Raji (cell line): Measurements from ENCODE around the gene GAS7.

Experiments used
- POLR2A ChIP-seq: IDR thresholded peaks from 2 replicates; pipeline ENCODE4 v1.6.1; 2011; ENCODE audit warnings: low read depth, low read length, control low read depth; ENCODE audit not compliant: insufficient read depth

Gene GAS7

DNA sequence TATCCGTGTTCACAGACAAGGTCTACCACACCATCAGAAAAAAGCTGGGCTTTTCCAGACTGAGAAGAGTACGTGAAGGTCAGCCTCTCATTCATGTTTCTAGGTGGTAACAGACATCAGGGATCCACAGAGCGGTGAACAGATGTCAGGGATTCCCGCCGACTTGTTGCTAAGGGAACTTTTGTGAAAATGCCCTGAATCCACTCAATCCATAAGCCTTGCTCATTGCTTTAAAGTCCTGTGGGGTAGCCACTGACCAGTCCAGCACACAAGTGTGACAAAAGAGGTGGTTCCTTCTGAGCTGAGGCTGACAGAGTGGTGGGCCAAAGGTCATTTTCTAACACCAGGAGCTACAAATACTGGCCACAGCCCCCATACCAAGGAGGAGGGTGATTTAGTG, 5.9 kb downstream of the GAS7 start:
- TF ChIP-seq POLR2A, result no peak

- no peak for TF ChIP-seq POLR2A
Measured at GRCh38 chr17:10187456-10187855, 10.9 kb downstream of the GAS7 start.

DNA sequence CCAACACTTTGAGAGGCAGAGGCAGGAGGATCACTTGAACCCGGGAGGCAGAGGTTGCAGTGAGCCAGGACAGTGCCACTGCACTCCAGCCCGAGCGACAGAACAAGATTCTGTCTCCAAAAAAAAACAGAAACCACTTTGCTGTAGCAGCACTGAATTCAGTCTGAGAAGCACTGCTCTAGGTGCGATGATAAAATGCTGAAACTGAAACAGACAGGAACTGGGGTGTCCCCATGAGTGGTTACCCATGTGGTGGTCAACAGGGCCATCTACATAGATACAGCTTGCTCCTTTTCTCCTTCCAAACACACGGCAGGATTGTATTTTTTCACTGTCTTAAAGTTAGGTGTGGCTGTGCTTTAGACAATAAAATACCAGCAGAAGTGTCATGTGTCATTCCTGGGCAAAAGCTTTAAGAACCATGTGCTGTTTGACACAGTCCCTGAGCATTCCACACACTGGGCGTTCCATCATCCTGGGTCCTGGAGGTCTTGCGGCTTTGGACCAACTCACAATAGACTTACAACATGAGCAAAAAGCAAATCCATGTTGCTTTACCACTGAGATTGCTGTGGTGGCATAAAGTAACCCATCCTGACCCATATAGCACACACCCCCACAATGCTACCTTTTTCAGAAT, 11.5 kb downstream of the GAS7 start:
- TF ChIP-seq POLR2A, result no peak

GRCh38 chr17:10183931-10184930, 14.2 kb downstream of the GAS7 start:
- TF ChIP-seq POLR2A, result no peak

DNA sequence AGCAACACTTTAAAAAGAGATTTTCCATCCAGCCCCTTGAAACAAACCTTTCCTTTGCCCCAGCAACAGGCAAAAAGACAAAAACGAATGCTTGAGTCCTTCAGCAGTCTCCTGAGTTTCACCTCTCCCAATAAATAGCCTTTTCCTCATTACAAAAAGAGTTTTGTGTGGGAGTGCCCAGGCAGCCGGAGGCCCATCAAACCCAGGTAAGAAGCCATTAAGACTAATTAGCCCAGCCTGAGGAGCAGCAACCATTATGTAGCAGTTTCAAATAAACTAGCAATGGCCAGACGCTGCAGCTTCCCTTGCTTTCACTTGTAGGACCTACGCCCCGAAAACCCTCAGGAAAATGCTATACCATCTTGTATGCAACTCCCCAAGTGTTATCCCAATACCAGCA, 15.6 kb downstream of the GAS7 start:
- no peak for TF ChIP-seq POLR2A

DNA sequence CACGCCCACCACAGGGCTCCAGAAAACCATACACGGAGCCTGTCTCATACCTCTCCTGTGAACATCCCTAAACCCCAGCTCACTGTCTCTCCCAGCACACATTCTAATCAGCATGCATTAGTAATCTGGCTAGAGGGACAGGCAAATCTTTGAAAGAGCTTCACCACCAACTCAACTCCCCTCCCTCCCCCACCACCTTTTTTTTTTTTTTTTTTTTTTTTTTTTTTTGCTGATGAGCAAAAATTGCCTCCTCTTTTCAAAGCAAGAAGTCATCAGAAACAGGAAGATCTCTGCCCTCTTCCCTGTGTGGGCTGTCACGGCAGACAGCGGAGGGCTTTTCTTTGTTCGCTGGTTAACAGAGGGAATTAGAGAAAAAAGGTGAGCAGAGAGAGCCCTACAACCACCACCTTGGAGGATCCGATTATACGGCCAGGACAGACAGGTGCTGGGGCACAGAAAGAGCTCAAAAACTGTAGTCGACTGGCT, 19.9 kb downstream of the GAS7 start:
- TF ChIP-seq POLR2A, result no peak

- TF ChIP-seq POLR2A, result no peak
Measured at GRCh38 chr17:10177913-10178505, 20.4 kb downstream of the GAS7 start.

DNA sequence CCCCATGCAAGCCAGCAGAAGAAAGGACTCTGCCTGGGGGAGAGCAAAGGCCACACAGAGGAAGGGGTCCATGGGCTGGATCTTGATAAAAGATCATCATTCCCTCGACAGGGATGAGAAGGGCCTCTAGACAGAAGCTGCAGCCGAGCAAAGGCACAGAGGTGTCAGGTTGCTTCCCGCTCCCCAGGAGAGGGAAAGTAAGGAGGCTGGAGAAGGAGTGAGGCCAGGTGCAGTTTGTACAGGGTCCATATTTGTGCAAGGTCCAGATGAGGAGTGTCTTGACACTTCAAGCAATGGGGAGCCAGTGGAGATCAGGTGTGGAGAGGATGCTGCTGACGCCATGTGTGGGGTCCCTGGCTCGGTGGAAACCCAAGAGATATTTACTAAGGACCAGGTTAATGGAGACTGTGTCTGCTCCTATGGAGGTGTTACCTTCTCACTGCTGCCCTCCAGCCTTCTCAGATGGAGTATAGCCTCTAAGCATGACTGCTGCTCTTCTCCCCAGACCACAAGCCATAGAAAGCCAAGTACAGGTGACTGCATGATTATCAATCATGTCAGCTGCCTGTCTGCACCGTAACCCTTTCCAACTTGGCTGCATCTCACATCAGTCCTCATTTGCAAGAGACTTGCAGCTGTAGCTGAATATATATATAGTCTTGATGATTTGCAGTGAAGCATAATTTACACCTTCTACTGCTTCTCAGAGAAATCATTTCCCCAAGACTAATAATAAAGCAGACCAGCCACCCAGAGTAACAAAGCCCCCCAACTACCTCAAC, 21.1 kb downstream of the GAS7 start:
- TF ChIP-seq POLR2A, result no peak

DNA sequence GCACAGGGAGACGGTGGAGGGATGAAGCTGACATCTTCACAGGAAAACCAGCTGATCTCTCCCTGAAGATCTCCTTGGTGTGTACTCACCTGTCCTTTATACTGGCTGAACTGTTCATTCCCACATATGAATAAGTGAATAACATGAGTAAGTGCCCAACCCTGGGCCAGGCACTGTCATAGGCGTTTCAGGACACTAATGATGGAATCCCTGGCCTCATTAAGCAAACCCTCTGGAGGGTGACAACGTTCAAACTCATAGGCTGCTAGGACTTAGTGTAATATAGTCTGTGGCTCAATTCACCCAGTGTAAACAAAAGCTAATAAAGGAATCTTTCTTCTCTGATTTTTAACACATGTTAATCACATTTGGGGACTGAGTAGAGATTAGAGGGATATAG, 24.5 kb downstream of the GAS7 start:
- TF ChIP-seq POLR2A, result no peak

- TF ChIP-seq POLR2A, result no peak
Measured at GRCh38 chr17:10172778-10173177, 25.6 kb downstream of the GAS7 start.

DNA sequence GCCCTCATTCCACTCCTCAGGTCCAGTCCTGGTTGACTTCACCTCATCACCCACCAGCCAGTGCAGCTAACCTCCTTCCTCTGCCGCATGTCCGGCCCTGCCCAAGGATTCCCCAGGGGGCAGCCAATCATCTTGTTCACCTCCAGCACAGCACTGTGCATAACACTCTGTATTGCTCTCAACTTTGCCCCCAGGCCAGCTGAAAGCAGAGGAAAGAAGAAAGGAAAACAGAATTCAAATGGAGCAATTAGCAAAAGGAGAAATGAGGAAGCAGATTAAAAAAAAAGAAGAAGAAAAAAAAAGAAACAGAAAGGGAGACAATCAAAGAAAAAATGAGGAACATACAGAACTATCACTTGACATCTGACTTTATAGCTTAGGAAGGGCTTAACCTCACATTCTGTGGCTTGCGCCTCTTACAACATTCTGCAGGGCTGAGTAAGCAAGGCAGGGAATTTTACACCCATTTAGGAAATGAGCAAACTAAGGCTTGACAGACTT, 26.1 kb downstream of the GAS7 start:
- no peak for TF ChIP-seq POLR2A

DNA sequence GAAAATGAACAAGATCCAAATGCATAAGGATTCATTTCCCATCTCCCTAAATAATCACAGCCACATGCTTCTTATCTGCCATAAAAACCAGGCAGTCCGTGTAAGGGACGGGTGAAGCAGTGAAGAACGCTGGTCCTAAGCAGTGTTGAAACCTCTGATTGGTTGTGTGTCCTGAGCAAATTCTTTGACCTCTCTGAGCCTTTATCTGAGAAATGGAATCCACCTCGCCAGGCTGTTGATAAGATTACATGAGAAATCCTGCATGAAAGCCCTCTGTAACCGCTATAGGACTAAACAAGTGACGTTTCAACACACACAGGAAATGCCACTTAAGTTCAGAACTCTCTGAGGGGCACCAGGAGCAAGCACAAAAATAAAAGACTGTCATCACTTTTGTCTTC, 26.8 kb downstream of the GAS7 start:
- no peak for TF ChIP-seq POLR2A

DNA sequence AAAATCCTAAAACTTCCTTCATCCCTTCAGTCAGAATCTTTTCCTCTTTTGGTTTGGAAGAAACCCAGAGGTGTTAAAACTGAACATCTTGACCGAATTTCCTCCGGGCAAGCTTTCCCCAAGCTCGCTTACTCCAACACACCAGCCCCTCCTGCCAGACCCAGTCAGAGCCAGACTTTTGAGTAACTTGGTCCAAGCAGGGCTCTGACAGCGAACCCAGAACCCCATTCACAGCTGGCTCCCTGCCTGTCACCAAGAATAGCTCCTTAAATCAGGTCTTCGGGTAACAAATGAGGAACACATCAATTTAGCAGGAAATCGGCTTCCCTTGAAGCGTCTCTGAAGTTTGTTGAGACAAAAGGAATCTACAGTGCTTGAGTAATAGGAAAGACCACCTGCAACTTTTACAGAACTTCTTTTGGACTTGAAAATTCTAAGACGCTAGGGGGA, 27.3 kb downstream of the GAS7 start:
- TF ChIP-seq POLR2A, result no peak

- no peak for TF ChIP-seq POLR2A
Measured at GRCh38 chr17:10170233-10170632, 28.2 kb downstream of the GAS7 start.

- no peak for TF ChIP-seq POLR2A
Measured at GRCh38 chr17:10169290-10169689, 29.1 kb downstream of the GAS7 start.
